GM23248 (cell line): ENCODE data around the gene TRAPPC2L. TPM values are rescaled to one million over a fixed set of nuclear protein-coding genes. Genes with fewer than 3 reads are reported as not detected.

Experiments used
- DNase-seq: peaks from one replicate; pipeline ENCODE4 v3.0.0-alpha.2; 2015
- H2AFZ ChIP-seq: fragments of 200-600 bp; sonication (generic); 2 replicates; pipeline ENCODE4 v1.6.1; 2016; ENCODE audit warnings: antibody characterized with exemption
- H3F3A ChIP-seq: fragments of 200-600 bp; sonication (generic); 2 replicates; pipeline ENCODE4 v1.6.1; 2016; ENCODE audit warnings: mild to moderate bottlenecking, antibody characterized with exemption, mixed run types; ENCODE audit not compliant: insufficient read depth
- H3K27ac ChIP-seq: fragments of 200-600 bp; sonication (generic); 2 replicates; pipeline ENCODE4 v1.5.1; 2016; ENCODE audit warnings: mild to moderate bottlenecking
- H3K27me3 ChIP-seq: fragments of 200-600 bp; sonication (generic); replicated peaks from 2 replicates; pipeline ENCODE4 v1.6.1; 2016; ENCODE audit warnings: mild to moderate bottlenecking; ENCODE audit not compliant: insufficient read depth
- H3K36me3 ChIP-seq: fragments of 200-600 bp; sonication (generic); 2 replicates; pipeline ENCODE4 v1.6.1; 2016; ENCODE audit warnings: low read depth, mild to moderate bottlenecking
- H3K4me1 ChIP-seq: fragments of 200-600 bp; sonication (generic); 2 replicates; pipeline ENCODE4 v1.6.1; 2016; ENCODE audit warnings: mild to moderate bottlenecking; ENCODE audit not compliant: insufficient read depth
- H3K4me2 ChIP-seq: fragments of 200-600 bp; sonication (generic); one replicate; pipeline ENCODE4 v1.6.1; 2016; ENCODE audit warnings: mild to moderate bottlenecking; ENCODE audit not compliant: unreplicated experiment
- H3K4me3 ChIP-seq: fragments of 200-600 bp; sonication (generic); 2 replicates; pipeline ENCODE4 v1.5.1; 2016; ENCODE audit warnings: mild to moderate bottlenecking
- H3K79me2 ChIP-seq: fragments of 200-600 bp; sonication (generic); 2 replicates; pipeline ENCODE4 v1.6.1; 2016; ENCODE audit warnings: mild to moderate bottlenecking; ENCODE audit not compliant: insufficient read depth
- H3K9ac ChIP-seq: fragments of 200-600 bp; sonication (generic); 2 replicates; pipeline ENCODE4 v1.6.1; 2016; ENCODE audit warnings: mild to moderate bottlenecking
- H3K9me2 ChIP-seq: fragments of 200-600 bp; sonication (generic); 2 replicates; pipeline ENCODE4 v1.6.1; 2016; ENCODE audit warnings: mixed run types, mild to moderate bottlenecking, moderate library complexity; ENCODE audit not compliant: insufficient read depth
- H3K9me3 ChIP-seq: fragments of 200-600 bp; sonication (generic); one replicate; pipeline ENCODE4 v1.6.1; 2017; ENCODE audit warnings: low read depth
- H4K20me1 ChIP-seq: fragments of 200-600 bp; sonication (generic); 2 replicates; pipeline ENCODE4 v1.6.0; 2016; ENCODE audit not compliant: insufficient read depth
- EZH2 ChIP-seq: fragments of 200-600 bp; sonication (generic); IDR thresholded peaks from 2 replicates; pipeline ENCODE4 v1.6.1; 2018; ENCODE audit warnings: antibody characterized with exemption, mild to moderate bottlenecking; ENCODE audit not compliant: insufficient read depth, poor library complexity, severe bottlenecking
- EZH2phosphoT487 ChIP-seq: fragments of 200-600 bp; sonication (generic); IDR thresholded peaks from 2 replicates; pipeline ENCODE4 v1.6.1; 2018; ENCODE audit warnings: antibody characterized with exemption, moderate library complexity, mild to moderate bottlenecking, low read depth; ENCODE audit not compliant: insufficient read depth
- WGBS, 2 experiments: methylation state at CpG; one replicate each; pipeline ENCODE4 v1.1.6; 2015 to 2017; ENCODE audit warnings: low lambda C conversion rate in 2 of 2, low coverage in 1 of 2; ENCODE audit errors: missing lambda C conversion rate in 2 of 2; 5-methylcytosine and 5-hydroxymethylcytosine counted together
- in situ Hi-C: fragments of 300-500 bp; cut with MboI; formaldehyde crosslinking; loops from 2 replicates; pipeline ENCODE4 v1.15.0; 2020
- polyA plus RNA-seq: library from polyadenylated mRNA; unstranded; fragments of >200 nt; fragmentation: Nextera tagmentation; extraction: Ambion mirVana; gene quantifications from 2 replicates; pipeline ENCODE4 v1.2.1, GENCODE V29; 2016
- total RNA-seq: library from RNA; depleted of rRNA; stranded (reverse); fragments of >200 nt; shearing (Covaris generic); gene quantifications from 2 replicates; pipeline ENCODE4 v1.2.3, GENCODE V29; 2014

Gene TRAPPC2L
- total and polyA plus RNA-seq, 2 experiments from 2014 or later, result 18.7 to 83.2 TPM

DNA sequence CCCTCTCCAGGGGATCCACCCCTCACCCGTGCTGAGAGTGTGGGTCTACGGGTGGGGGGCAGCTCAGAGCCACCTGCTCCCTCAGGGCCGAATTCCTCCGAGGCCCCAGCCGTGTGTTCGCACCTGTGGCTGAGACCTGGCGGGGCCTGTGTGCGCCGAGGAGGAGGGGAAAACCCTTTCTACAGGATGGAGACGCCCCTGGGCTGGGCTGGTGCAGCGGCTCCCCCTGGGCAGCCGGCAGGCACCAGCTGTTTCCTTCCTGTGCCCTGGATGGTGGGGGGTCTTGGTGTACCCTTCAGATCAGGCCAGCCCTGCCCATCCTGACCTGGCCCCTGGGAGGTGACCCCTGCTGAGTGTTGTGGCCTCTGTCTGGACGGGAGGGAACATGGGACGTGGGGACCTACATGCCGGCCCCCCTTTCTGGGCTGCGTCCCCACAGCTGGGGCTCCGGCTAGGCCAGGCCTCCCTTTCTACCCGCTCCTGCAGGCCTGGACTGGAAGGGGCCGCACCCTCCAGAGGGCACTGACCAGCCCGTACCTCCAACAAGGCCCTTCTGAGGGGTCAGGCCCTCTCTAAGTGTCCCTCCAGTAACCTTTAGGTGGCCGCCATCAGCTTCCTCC lies 37.9 kb downstream of the TRAPPC2L start:
- no peaks in the 10 kb centered on the region for H3K9me3 ChIP-seq
- no peaks in the 10 kb centered on the region for H3K79me2 ChIP-seq
- H3F3A ChIP-seq, result no peaks in the 10 kb centered on the region
- in situ Hi-C loops, result no loop called here
- no peak for DNase-seq
- H3K27ac ChIP-seq, result no peak overlapping the region
- H3K36me3 ChIP-seq, result no peaks in the 10 kb centered on the region
- no peak overlapping the region for H3K9ac ChIP-seq
- no peak overlapping the region for H3K4me2 ChIP-seq
- no peaks in the 10 kb centered on the region for H4K20me1 ChIP-seq
- H3K9me2 ChIP-seq, result no peaks in the 10 kb centered on the region
- WGBS, 2 experiments, result 77 to 80% methylated on average over 21 of the region's 21 CpGs
- no peak overlapping the region for H3K4me3 ChIP-seq
- no peak overlapping the region for H2AFZ ChIP-seq
- H3K27me3 ChIP-seq, result no peaks in the 10 kb centered on the region
- H3K4me1 ChIP-seq, result no peaks in the 10 kb centered on the region
- TF ChIP-seq EZH2 (no peak), EZH2phosphoT487 (no peak)

DNA sequence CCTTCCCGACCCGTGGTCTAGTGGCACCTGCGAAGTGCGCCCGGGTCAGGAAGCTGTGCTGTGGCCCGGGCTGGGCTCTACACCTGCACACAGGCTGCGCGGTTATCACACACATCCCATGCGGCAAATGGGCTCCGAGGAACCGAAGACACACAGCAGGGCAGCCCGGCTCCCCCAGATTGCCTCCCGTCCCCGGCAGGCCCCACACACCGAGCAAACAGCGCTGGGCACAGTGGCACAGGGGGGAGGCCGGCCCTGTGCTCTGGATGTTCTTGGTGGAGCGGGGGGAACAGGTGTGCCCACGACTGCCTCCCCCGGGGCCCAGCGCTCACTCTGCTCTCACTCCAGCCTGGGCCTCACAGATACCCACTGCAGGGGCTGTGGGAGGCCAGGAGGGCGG lies 38.4 kb downstream of the TRAPPC2L start:
- no peak for TF ChIP-seq EZH2
- no peak for TF ChIP-seq EZH2phosphoT487
- Histone ChIP-seq H3F3A (no peaks in the 10 kb centered on the region), H3K79me2 (no peaks in the 10 kb centered on the region), H3K4me1 (no peaks in the 10 kb centered on the region), H4K20me1 (no peaks in the 10 kb centered on the region), H3K4me2 (no peak overlapping the region), H3K27ac (no peak overlapping the region), H3K27me3 (no peaks in the 10 kb centered on the region), H3K36me3 (no peaks in the 10 kb centered on the region), H3K4me3 (no peak overlapping the region), H3K9me3 (no peaks in the 10 kb centered on the region), H3K9me2 (no peaks in the 10 kb centered on the region), H3K9ac (no peak overlapping the region), H2AFZ (no peak overlapping the region)
- 77 to 79% methylated on average over 21 to 22 of the region's 22 CpGs for WGBS, 2 experiments
- no peak for DNase-seq
- in situ Hi-C loops, result no loop called here

DNA sequence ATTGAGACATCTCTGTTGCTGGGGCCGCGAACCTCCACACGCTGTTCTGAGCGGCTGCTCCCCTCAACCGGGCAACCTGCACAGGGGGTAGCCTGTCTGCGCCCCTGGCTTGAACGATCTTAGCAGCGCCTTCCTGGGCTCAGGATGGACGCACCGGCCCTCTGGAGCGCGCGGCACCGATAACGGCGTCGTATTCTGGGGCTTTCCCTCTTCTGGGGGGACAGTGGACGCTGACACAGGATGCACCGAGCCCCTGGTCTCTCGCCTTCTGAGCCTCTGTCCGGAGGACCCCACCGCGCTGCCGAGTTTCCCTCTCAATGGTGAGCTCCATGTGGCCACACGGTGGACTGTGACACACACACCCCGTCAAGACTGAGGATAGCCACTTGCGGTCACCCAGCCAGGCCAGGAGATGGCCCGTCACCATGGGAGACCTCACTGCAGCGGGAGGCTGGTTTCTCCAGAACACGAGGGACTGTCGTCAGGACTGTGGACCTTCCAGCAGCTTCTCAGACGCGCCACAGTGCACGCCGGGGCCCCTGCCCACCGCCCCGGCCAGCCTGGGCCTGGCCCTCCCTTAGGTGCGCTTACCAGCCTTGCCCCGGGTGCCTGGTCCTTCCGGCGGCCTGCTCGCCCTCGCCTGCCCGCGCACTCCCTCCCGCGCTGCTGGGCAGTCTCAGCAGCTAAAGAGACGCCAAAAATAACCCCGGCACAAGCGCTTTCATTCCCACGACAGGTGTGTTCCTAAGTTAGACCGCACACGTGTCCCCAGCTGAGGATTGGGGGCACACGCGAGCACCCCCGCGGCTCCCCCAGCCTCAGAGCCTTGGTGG lies 39.5 kb downstream of the TRAPPC2L start:
- H4K20me1 ChIP-seq, result no peaks in the 10 kb centered on the region
- WGBS, 2 experiments, result 83 to 86% methylated on average over 51 to 57 of the region's 57 CpGs
- no peak for TF ChIP-seq EZH2
- TF ChIP-seq EZH2phosphoT487, result no peak
- no peaks in the 10 kb centered on the region for H3K9me2 ChIP-seq
- H3K79me2 ChIP-seq, result no peaks in the 10 kb centered on the region
- no peak overlapping the region for H3K4me3 ChIP-seq
- H2AFZ ChIP-seq, result no peak overlapping the region
- no peak overlapping the region for H3K4me2 ChIP-seq
- H3K9ac ChIP-seq, result no peak overlapping the region
- no peaks in the 10 kb centered on the region for H3F3A ChIP-seq
- no peak for DNase-seq
- H3K36me3 ChIP-seq, result no peaks in the 10 kb centered on the region
- no peaks in the 10 kb centered on the region for H3K4me1 ChIP-seq
- H3K9me3 ChIP-seq, result no peaks in the 10 kb centered on the region
- no peaks in the 10 kb centered on the region for H3K27me3 ChIP-seq
- no peak overlapping the region for H3K27ac ChIP-seq
- in situ Hi-C loops, result no loop called here

GRCh38 chr16:88897696-88898425 lies 40.9 kb downstream of the TRAPPC2L start:
- no peaks in the 10 kb centered on the region for H4K20me1 ChIP-seq
- H3K9me2 ChIP-seq, result no peaks in the 10 kb centered on the region
- TF ChIP-seq EZH2 (no peak), EZH2phosphoT487 (no peak)
- DNase-seq, result no peak
- no peak overlapping the region for H3K4me2 ChIP-seq
- no peaks in the 10 kb centered on the region for H3F3A ChIP-seq
- H3K36me3 ChIP-seq, result no peaks in the 10 kb centered on the region
- H3K79me2 ChIP-seq, result no peaks in the 10 kb centered on the region
- H3K4me1 ChIP-seq, result no peaks in the 10 kb centered on the region
- in situ Hi-C loops, result no loop called here
- H3K4me3 ChIP-seq, result no peak overlapping the region
- 83 to 86% methylated on average over 28 to 34 of the region's 34 CpGs for WGBS, 2 experiments
- H3K27ac ChIP-seq, result no peak overlapping the region
- no peaks in the 10 kb centered on the region for H3K9me3 ChIP-seq
- H2AFZ ChIP-seq, result no peak overlapping the region
- no peaks in the 10 kb centered on the region for H3K27me3 ChIP-seq
- no peak overlapping the region for H3K9ac ChIP-seq
